Activated T-helper 1 cell treated with anti-CD3 and anti-CD28 coated beads, Interleukin-2, amount 50 U/mL, for 16 hours (primary cell): ENCODE data around the gene UBE2F.

Experiments used
- DNase-seq, 2 donors: peaks; one replicate each; pipeline ENCODE4 v3.0.0-alpha.2; 2020; ENCODE audit warnings: low read depth in 1 of 2, low spot score in 1 of 2

Gene UBE2F, protein sequence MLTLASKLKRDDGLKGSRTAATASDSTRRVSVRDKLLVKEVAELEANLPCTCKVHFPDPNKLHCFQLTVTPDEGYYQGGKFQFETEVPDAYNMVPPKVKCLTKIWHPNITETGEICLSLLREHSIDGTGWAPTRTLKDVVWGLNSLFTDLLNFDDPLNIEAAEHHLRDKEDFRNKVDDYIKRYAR

DNA sequence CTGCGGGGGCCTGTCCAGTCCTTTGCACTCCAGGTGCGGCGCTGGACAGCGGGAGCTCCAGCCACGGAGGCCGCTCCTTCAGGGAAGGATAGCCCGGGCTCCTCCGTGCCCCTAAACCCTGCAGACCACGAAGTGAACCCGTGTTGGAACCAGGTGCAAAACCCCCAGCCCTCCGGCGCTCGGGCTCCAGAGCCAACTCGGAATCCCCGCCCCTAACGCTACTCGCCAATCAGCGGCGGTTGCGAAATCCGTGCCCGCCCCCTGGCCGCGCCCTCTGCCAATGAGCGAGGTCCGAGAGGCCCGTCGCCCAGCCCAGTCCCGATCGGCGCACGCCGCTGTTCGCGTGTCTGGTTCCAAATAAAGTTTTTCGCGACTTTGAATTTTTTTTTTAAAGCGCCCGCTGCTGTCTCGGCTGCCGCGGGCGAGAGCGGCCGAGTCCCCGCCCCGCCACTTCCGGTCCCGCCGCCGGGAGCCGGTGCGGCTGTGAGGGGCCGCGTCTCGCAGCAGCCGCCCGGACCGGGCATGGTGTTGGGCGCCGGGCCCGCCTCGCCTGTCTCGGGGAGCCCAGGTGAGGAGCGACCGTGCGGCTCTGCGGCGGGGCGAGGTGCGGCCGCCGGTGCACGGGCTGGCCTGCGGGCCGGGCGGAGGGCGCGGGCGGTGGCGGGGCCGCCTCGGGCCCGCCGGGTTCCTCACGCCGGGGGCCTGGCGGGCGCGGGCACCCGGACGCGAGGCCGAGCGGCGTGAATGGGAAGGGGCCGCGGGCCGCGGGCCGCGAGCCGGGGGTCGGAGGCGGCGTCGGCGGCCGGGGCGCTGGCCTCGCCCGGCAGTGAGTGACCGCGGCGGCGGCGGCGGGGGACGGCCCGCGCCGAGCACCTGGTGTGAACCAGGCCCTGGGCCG lies at the start of gene UBE2F:
UBE2F (plus strand) TSS at position 450 of the 898 bp plus-strand sequence. CDS start 6,094 bp downstream, outside the sequence.
- DNase-seq, result peak; percentile 93 to 97

DNA sequence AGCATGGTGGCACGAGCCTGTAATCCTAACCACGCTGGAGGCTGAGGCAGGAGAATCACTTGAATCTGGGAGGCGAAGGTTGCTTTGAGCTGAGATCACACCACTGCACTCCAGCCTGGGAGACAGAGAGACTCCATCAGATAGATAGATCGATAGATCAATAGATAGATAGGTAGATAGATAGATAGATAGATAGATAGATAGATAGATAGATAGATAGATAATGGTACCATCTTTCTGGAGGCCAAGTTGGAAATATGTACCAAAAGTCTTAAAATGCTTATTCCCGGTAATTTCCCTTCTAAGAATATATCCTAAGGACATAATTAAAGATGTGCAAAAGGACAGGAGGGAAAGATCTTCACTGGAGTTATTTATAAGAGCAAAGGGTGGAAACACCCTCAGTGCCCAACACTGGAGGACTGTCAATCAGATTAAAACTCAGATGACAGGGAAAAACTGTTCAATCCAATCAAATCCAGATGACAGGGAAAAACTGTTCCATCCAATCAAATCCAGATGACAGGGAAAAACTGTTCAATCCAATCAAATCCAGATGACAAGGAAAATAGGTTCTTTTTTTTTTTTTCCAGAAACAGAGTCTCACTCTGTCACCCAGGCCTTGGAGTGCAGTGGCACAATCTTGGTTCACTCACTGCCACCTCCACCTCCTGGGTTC lies 49.0 kb upstream of the UBE2F start:
- no peak for DNase-seq

DNA sequence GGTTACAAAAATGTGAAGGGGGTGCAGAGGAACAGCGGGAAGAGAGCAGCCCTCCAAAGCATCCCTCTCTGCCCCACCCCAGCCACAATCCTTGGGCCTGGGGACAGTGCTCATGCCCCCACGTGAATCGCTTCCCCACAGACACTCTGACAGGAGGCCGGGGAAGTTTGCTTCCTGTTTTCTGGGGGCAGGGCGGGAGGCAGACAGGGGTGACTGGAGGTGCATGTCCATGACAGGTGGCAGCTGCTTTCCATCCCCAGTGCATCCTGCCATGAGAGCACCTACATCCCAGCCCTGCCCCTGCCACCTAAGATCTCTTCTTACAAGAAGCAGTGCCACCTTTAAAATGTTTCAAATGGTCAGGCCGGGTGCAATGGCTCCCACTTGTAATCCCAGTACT lies 47.2 kb upstream of the UBE2F start:
- DNase-seq, result no peak

DNA sequence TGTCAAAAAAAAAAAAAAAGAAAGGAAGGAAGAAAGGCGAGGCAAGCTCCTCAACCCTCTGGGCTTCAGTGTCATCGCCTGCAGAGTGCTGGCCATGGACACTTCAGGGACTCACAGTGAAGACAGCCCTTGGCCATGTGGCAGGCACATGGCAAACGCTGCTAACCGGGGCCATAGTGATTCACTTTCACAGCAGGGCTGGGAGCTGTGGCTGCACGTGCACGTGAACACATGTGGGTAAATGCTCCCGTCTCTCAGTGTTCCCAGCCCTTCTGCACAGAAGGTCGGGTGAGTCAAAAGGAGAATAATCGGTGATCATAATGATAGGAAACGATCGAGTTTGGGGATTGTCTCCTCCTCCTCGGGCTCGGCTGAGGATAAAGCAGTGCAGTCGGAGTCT lies 46.1 kb upstream of the UBE2F start:
- no peak for DNase-seq

DNA sequence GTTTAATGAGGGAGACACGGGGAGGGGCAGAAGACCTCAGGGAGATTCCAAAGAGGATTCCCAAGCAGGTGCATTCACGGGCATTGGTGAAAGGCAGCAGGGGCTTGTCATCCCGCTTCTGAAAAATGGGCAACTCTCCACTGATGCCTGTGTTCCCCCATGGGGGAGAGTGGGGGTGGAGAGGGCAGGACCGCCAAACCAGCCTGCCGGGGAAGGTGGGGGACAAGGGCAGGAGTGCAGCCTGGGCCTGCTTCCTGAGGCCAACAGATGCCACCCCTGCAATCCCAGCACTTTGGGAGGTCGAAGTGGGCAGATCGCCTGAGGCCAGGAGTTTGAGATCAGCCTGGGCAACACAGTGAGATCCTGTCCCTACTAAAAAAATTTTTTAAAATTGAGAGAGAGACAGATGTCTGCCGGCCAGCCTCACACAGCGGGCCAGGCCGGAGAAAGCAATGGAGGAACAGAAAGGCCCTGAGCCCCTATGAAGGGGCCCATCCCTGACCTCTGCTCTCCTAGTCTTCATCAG lies 44.8 kb upstream of the UBE2F start:
- no peak for DNase-seq

DNA sequence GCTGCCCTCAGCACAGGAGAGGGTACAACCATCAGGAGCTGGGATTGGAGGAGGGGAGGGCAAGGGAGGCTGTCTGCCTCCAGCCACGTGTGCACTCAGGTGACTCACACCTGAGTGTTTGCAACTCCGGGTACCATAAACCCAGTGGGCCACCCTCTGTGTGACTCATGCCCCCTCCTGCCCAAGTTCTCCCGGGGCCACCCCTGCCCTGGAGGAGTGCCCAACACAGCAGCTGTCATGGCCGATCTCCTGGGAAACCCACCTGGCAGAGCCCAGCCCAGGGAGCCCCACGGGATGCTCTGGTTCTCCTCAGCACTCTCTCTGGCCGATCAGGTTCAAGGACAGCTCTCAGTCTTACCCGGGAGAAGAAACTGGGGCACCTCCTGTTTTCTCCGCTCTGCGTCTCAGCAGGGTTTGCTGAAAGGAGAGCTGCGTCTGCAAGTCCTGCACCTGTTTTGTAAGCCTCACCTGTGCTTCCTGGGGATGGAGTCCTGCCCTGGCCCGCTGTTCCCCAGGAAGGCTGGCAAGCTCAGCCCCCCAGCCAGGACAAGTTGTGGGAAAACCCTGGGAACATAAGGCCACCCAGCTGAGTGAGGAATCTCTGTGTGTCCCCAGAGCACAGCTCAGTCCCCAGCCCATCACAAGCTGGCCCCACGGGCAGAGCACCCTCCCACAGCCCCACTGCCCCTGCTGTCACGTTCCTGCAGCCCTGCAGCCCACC lies 44.0 kb upstream of the UBE2F start:
- DNase-seq, result no peak

DNA sequence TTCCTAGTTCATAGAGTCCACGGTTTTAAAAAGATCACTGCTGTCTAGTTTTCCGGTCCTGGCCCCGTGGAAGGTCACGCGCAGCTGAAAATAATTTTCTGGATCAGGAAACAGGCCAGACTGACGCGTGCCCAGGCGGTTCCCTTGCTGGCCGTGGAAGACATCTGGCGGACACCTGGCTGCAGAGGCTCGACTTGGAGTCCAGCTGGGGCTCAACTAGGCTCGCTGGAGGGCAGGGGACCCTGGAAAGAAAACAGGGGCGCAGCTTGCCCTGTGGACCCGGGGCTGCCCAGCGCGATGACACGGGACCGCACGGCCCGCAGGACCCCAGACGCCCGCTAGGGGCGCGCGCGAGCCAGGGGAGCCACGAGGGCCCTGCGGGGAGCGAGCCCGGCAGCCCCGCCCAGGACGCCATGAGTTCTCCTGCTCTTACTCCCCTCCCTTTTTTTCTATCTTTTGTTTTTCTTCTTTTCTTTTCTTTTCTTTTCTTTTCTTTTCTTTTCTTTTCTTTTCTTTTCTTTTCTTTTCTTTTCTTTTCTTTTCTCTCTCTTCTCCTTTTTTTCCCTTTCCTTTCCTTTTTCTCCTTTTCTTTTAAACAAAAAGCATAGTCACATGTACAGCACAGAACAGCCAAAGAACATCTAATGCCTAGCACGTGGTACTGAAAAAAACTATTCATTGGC lies 43.2 kb upstream of the UBE2F start:
- peak; percentile 60 to 72 for DNase-seq

DNA sequence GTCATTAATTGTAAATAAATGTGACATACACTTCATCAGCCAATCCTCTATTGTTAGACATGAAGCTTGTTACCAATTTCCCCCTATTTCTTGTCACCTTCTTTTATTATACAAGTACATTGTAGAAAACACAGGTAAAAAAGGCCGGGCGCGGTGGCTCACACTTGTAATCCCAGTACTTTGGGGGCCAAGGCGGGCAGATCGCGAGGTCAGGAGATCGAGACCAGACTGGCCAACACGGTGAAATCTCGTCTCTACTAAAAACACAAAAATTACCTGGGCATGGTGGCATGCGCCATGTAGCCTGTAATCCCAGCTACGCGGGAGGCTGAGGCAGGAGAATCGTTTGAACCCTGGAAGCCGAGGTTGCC lies 42.7 kb upstream of the UBE2F start:
- DNase-seq, result no peak

DNA sequence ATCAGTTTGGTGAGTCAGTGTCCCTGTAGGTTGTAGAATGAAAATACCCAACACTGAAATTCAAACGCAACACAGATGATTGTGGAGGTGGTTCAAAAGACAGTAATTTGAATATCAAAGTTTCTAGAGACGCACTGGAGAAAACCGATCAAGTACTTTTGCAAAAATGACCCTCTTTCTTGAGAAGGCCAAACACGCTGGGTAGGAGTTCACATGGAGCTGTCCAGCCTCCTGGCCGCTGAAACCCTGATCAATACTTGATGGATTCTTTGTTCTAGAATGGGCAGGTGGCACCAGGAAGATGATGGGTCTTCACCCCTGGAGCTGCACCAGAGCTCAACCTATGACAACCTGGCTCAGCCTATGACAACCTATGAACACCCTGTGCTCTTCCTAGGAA lies 39.7 kb upstream of the UBE2F start:
- DNase-seq, result no peak

DNA sequence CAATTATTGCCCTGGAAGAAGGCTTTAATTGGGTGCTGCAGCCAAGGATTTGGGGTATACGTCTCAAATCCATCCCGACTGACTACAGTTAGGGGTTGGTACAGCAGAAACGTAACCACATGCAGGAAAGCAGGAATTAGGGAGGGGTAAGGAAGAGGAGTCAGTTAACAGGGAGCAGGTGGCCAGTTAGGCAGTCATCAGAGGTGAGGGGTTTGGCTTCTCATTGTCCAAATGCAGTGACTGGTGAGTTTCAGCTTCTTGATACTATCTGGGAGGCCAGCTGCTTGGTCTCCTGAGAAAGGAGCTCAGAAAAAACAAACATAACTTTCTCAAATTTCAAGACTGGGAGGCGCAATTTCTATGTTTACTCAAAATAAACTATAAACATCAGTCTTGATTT lies 38.8 kb upstream of the UBE2F start:
- no peak for DNase-seq

DNA sequence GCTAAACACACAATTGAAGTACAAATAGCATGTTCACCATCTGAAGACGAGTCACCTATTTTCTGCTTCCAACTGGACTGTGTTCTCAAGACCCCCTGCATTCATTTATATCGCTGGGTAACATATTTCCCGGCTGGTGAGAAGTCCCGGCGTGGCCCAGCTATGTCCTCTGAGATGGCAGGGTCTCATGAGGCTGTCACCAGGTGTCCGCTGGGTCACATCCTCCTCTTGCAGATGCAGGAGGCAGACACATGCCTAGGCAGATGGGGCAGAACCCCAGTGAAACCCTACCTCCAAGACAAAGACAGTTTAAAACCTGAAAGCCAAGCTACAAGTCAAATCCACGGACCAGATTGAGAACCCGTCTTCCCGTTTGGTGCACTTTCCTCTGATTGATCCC lies 36.8 kb upstream of the UBE2F start:
- DNase-seq, result no peak

DNA sequence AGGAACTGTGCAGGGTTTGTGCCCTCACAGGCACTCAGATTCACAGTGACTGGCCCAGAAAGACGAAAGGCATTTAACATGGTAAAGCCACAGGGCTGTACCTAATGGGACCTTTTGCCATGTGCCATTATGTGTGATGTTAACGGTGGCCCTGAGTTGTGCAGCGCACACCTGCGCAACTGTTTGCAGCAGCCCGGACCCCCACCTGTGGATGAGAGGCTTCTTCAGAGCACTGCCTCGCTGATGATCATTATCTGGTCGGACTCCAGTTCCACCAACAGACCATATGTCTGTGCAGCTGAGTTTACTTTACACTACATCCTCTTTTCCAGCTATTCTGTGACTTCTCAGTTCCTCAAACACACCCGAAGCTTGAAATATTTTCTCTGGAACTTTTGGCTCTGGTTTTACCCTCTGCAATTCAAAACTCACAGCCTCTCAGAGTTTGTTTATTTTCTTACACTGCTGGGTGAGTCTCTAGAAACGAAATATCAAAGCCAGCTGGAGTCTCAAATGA lies 35.6 kb upstream of the UBE2F start:
- DNase-seq, result no peak

DNA sequence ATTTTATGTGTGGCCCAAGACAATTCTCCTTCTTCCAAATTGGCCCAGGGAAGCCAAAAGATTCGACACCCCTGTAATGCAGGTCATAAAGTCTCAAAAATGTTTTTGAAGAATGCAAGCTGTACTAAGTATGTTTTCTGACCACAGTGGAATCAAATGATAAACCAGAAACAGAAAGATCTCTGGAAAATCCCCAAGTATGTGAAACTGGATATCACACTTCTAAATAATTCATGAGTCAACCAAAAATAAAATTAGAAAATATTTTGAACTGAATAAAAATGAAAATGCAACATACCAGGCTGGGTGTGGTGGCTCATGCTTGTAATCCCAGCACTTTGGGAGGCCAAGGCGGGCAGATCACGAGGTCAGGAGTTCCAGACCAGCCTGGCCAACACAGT lies 34.1 kb upstream of the UBE2F start:
- no peak for DNase-seq

DNA sequence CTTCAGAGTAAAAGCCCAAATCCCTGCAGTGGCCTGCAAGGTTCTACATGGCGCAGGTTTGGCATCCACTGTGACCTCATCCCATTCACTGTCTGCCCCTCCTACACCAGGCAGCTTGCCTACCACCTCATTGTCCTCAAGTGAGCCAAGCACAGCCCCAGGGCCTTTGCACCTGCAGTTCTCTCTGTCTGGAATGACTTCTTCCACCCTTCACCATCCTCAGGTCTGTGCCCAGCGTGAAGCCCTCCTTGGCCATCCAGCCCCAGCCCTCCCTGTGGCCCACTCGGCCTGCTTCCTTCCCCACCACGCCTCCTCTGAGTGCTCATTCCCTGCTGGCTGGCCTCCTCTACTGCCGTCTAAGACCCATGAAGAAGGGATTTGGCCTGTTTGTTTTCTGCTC lies 32.6 kb upstream of the UBE2F start:
- no peak for DNase-seq

DNA sequence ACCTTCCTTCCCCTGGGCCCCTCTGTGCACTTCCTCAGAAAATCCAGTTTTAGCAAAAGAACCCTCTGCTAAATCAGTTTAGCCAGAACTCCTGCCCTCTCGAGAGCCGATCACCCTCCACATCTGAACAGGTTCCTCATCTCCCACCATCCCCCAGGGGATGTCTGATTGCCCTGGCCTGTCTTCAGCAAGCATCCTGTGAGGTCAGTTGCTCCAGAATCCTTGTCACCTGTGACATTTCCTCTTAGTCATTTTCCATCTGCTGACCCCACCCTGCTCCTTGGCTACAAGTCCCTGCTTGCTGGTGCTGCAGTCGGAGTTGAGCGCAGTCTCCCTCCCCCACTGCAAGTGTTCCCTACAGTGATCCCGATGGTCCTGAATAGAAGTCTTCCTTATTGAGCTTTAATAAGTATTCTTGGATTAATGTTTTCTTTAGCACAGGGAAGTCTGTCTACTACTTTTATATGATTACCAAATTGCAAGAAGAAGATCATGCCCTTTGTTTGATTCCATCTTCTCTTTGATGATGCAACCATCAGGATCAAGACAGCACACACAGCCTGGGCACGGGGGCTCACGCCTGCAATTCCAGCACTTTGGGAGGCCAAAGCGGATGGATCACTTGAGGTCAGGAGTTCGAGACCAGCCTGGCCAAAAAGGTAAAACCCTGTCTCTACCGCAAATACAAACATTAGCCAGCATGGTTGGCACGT lies 30.9 kb upstream of the UBE2F start:
- DNase-seq, result no peak

DNA sequence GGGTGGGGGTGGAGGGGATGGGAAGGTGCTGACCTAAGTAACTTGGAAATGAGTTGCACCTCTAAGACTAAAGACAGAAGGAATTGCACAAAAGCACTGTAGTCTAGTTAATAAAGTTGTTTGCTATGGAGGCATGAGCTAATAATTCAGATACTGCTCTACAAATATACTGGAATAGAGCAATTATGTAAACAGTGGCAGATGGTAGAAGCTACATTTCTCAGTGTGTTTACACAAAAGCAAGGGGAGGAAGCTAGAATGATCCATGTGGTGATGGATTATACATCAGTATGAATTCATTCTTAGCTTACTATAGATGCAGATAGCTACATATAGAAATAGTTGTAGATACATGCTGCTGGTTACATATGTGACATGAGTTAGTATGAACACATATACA lies 27.6 kb upstream of the UBE2F start:
- DNase-seq, result no peak

DNA sequence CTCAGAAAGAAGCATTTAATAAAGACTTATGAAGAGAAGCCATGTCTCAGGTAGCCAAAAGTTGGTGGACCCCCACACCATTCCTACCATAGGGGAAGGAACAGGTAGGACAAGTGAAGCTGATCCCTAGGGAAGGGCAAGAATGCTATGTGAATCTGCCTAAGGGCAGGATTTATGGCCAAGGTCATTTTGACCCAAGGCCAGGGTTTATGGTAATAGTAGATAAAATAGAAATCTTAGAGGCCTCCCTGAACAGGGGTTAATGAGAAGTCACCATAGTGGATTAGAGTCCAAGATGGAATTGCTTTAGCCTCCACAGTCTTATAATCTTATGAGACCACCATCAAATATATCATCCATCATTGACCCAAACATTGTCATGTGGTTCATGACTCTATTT lies 26.0 kb upstream of the UBE2F start:
- DNase-seq, result no peak

DNA sequence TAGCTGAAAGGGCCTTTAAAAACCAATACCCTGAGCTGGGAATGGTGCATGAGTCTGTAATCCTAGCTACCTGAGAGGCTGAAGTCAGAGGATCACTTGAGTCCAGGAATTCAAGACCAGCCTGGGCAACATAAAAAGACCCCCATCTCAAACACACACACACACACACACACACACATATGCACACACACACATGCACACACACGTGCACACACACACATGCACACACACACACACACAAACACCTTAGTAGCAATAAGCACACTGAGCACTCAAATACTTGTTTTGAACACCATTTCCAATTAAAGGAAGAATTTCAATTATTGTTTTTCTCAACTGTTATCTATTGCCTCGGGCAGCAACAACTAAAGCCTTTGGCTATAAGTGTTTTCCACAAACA lies 25.6 kb upstream of the UBE2F start:
- no peak for DNase-seq

DNA sequence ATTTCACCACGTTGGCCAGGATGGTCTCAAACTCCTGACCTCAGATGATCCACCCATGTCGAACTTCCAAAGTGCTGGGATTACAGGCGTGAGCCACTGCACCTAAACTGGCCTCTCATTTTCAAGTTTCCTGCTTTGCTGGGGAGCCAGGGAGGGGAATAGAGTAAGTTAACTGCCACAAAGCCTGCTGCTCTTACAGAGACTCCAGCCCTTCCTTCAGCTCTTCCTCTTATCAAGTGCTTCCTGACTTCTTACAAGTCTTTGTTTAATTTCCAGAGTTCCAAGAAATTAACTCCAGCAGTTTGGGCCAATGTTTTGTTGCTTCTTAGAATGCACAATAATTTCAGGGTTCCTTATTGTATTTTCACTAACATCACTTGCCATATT lies 24.3 kb upstream of the UBE2F start:
- no peak for DNase-seq
